GM18907 (cell line): ENCODE results near the gene FAM114A2.

Source experiments
- ATAC-seq: cut with Tn5 transposase; IDR thresholded peaks from one replicate; pipeline ENCODE4 v1.9.1; 2021; ENCODE audit warnings: mild to moderate bottlenecking, moderate library complexity; ENCODE audit not compliant: unreplicated experiment

The FAM114A2 gene

GRCh38 chr5:153952057-153952456 is 86.7 kb downstream of the FAM114A2 start:
- ATAC-seq, result no peak

GRCh38 chr5:153941265-153941664 is 97.4 kb downstream of the FAM114A2 start:
- ATAC-seq, result no peak
